ENCODE data around the gene ADGRL4. TPM values are rescaled to one million over a fixed set of nuclear protein-coding genes. Genes with fewer than 3 reads are reported as not detected.

ADGRL4 gene
- total and polyA plus RNA-seq, 9 of the 15 experiments (the other 6 are each of a cell fraction or from before 2014, with no cell fraction given), result not detected

GRCh38 chr1:78996791-78997190 is 9.7 kb downstream of the ADGRL4 start:
- Histone ChIP-seq H2AFZ (ENCODE audit: low read depth, low read length) (no peak overlapping the region), H3K4me3 (no peak overlapping the region), H3K27me3 (ENCODE audit: control insufficient read depth in 2 of 2, insufficient read depth in 2 of 2, low read length in 2 of 2) (no peaks in the 10 kb centered on the region), H3K4me1 (replicated peaks in 1 of 2; ENCODE audit: control insufficient read depth in 2 of 2, insufficient read depth in 2 of 2, low read length in 2 of 2) (no peaks in the 10 kb centered on the region), H3K9me3 (replicated peaks; ENCODE audit: control insufficient read depth, insufficient read depth, low read depth, low read length) (no peaks in the 10 kb centered on the region), H4K20me1 (replicated peaks; ENCODE audit: control insufficient read depth, insufficient read depth, low read length) (no peaks in the 10 kb centered on the region), H3K27ac (ENCODE audit: extremely low read depth, low read depth, low read length) (no peak overlapping the region), H3K9ac (ENCODE audit: insufficient read depth in 1 of 2, low read depth in 2 of 2, low read length in 2 of 2) (no peak overlapping the region), H3K9me1 (ENCODE audit: control insufficient read depth, insufficient read depth, low read length) (no peaks in the 10 kb centered on the region), H3K36me3 (ENCODE audit: control insufficient read depth, insufficient read depth, low read length) (no peaks in the 10 kb centered on the region), H3K4me2 (ENCODE audit: insufficient read depth, low read length) (no peak overlapping the region), H3K79me2 (ENCODE audit: control insufficient read depth, insufficient read depth, low read length) (no peaks in the 10 kb centered on the region)
- no peak for DNase-seq (ENCODE audit: extremely low read depth in 1 of 4, low spot score in 3 of 4)
- BruUV-seq (replicated peaks), result no TSS peak
- WGBS (ENCODE audit: insufficient coverage, low coverage, missing lambda C conversion rate), result 0% methylated on average over 1 of the region's 1 CpG
- ChIA-PET CTCF (ENCODE audit: low intra/inter-chr PET ratio) (no interaction called here), POLR2A (no interaction called here)
- ATAC-seq, result no peak
- intact Hi-C loops (cut with micrococcal nuclease), result no loop called here
- in situ Hi-C loops (cut with MboI), result no loop called here
- FAIRE-seq, result no peak
- TF ChIP-seq ZNF592 (IDR thresholded peaks at IDR 0.05) (no peak), MCM5 (IDR thresholded peaks at IDR 0.05; ENCODE audit: low read depth) (no peak), TAL1 (IDR thresholded peaks at IDR 0.05) (no peak), GABPA (tag; conservative IDR thresholded peaks at IDR 0.05; ENCODE audit: low read depth) (no peak), ZNF75A (CRISPR knock-in tag; IDR thresholded peaks at IDR 0.05) (no peak), JUND (IDR thresholded peaks at IDR 0.05; ENCODE audit: borderline replicate concordance, low read depth, low read length) (no peak), JUND (tag; IDR thresholded peaks at IDR 0.05; ENCODE audit: borderline replicate concordance, low read depth, low read length) (no peak), BRCA1 (IDR thresholded peaks at IDR 0.05) (no peak), BRCA1 (CRISPR knock-in tag; IDR thresholded peaks at IDR 0.05) (no peak), HDAC8 (tag; IDR thresholded peaks at IDR 0.05) (no peak), L3MBTL2 (IDR thresholded peaks at IDR 0.05) (no peak), HOMEZ (CRISPR knock-in tag; IDR thresholded peaks at IDR 0.05) (no peak), BACH1 (tag; IDR thresholded peaks at IDR 0.05) (no peak), ZNF146 (CRISPR knock-in tag; IDR thresholded peaks at IDR 0.05; ENCODE audit: unreplicated experiment) (no peak), ZNF224 (CRISPR knock-in tag; IDR thresholded peaks at IDR 0.05) (no peak), ZNF354B (CRISPR knock-in tag; IDR thresholded peaks at IDR 0.05) (no peak), ZNF740 (CRISPR knock-in tag; IDR thresholded peaks at IDR 0.05) (no peak), ZNF740 (tag; IDR thresholded peaks at IDR 0.05) (no peak), NFIX (CRISPR knock-in tag; IDR thresholded peaks at IDR 0.05; ENCODE audit: low read depth) (no peak), ZNF121 (CRISPR knock-in tag; conservative IDR thresholded peaks at IDR 0.05) (no peak)
